NB4 (cell line): Measurements from ENCODE around the gene MBD3L2.
A peak's percentile ranks its signal among the peaks of the same experiment; 100 is the strongest.

Experiments
- MYC ChIP-seq: IDR thresholded peaks from 2 replicates; pipeline ENCODE4 v1.6.1; 2011; ENCODE audit warnings: low read depth, low read length
- POLR2A ChIP-seq: IDR thresholded peaks from 2 replicates; pipeline ENCODE4 v1.6.1; 2011; ENCODE audit warnings: mild to moderate bottlenecking; ENCODE audit not compliant: insufficient read length; ENCODE audit errors: extremely low read depth
- TF ChIP-seq, protein P1 (sequence below): IDR thresholded peaks from one replicate; pipeline ENCODE4 v1.5.1; 2012; ENCODE audit warnings: low read depth, low read length

DNA sequence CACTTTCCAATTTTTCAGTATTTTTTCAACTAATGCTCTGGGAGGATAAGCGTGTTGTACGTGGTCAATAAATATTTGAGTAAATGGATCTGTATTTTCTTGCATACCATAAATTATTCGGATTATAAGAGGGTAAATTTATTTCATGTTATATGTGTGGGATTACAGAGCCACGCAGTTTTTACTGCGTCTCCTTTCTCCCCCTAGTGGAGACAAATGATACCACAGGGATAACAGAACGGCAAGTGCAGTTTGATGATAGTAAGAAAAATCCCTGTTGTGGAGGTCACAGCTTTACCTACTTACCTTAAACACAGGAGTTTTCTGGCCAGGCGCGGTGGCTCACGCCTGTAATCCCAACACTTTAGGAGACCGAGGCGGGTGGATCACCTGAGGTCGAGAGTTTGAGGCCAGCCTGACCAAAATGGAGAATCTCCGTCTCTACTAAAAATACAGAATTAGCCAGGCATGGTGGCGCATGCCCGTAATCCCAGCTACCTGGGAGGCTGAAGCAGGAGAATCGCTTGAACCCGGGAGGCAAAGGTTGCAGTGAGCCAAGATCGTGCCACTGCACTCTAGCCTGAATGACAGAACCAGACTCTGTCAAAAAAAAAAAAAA lies 44.7 kb upstream of the MBD3L2 start:
- TF ChIP-seq, protein P1, sequence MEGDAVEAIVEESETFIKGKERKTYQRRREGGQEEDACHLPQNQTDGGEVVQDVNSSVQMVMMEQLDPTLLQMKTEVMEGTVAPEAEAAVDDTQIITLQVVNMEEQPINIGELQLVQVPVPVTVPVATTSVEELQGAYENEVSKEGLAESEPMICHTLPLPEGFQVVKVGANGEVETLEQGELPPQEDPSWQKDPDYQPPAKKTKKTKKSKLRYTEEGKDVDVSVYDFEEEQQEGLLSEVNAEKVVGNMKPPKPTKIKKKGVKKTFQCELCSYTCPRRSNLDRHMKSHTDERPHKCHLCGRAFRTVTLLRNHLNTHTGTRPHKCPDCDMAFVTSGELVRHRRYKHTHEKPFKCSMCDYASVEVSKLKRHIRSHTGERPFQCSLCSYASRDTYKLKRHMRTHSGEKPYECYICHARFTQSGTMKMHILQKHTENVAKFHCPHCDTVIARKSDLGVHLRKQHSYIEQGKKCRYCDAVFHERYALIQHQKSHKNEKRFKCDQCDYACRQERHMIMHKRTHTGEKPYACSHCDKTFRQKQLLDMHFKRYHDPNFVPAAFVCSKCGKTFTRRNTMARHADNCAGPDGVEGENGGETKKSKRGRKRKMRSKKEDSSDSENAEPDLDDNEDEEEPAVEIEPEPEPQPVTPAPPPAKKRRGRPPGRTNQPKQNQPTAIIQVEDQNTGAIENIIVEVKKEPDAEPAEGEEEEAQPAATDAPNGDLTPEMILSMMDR = peak; percentile 63
- TF ChIP-seq MYC (no peak), POLR2A (no peak)
